HCT116 (cell line): ENCODE results near the gene LIN7C. TPM values are rescaled to one million over a fixed set of nuclear protein-coding genes. Genes with fewer than 3 reads are reported as not detected.

Source experiments
- ATAC-seq: fragments of 200-7000 bp; cut with Tn5 transposase; 2 replicates; pipeline ENCODE4 v1.9.1; 2020; ENCODE audit warnings: mild to moderate bottlenecking, moderate library complexity
- BruUV-seq: library from RNA; stranded (reverse); fragments of 400-500 nt; replicated peaks from 2 replicates; lab custom pipeline; 2021; lab: Mats Ljungman, UMichigan
- CTCF ChIA-PET: fragments of 300-600 bp; sonication (Branson Sonifier 250); formaldehyde crosslinking; loops from one replicate; lab custom pipeline; 2021; ENCODE audit warnings: antibody characterized with exemption; lab: Charles Lee
- POLR2A ChIA-PET: fragments of 300-600, 350-600 bp; sonication (Branson Sonifier 250); formaldehyde crosslinking; loops from one replicate; lab custom pipeline; 2021; ENCODE audit warnings: antibody characterized with exemption; lab: Charles Lee
- RAD21 ChIA-PET, 2 experiments: fragments of 300-600 bp; sonication (Branson Sonifier 250); formaldehyde crosslinking; loops; one replicate each; lab custom pipeline; 2023; ENCODE audit warnings: low total read pairs in 2 of 2; ENCODE audit not compliant: uncharacterized antibody in 2 of 2, unreplicated experiment in 2 of 2, low non-redundant PET in 1 of 2; lab: Charles Lee
- DNase-seq: peaks from one replicate; pipeline ENCODE4 v3.0.0-alpha.2; 2010; ENCODE audit warnings: low read depth, low spot score
- H2AFZ ChIP-seq: fragments of 200-600 bp; shearing (Covaris generic), sonication (generic); 2 replicates; pipeline ENCODE4 v1.6.1; 2017; ENCODE audit warnings: low read depth, mixed run types, mixed read lengths, antibody characterized with exemption, low read length; ENCODE audit not compliant: poor library complexity, severe bottlenecking
- H3K27ac ChIP-seq: 2 replicates; pipeline ENCODE4 v1.5.1; 2012; ENCODE audit warnings: low read depth, low read length
- H3K27me3 ChIP-seq: fragments of 200-600 bp; sonication (generic); 2 replicates; pipeline ENCODE4 v1.6.1; 2016; ENCODE audit warnings: mixed run types, low read length, mixed read lengths; ENCODE audit not compliant: insufficient read depth
- H3K36me3 ChIP-seq, 2 experiments: fragments of 200-500 bp in 1 of 2; fragments of 200-600 bp in 1 of 2; sonication (Bioruptor generic) in 1 of 2; sonication (generic) in 1 of 2; 2 replicates each; pipeline versions ENCODE4 v1.5.1 to v1.6.1; 2014 to 2016; ENCODE audit warnings: low read length in 2 of 2, inconsistent platforms in 1 of 2, mixed read lengths in 1 of 2, mixed run types in 1 of 2; ENCODE audit not compliant: insufficient read depth in 2 of 2, control insufficient read depth in 1 of 2
- H3K4me1 ChIP-seq, 2 experiments: fragments of 200-600 bp in 1 of 2; sonication (generic) in 1 of 2; 2 replicates each; pipeline versions ENCODE4 v1.5.1 to v1.6.1; 2012 to 2017; ENCODE audit warnings: low read length in 2 of 2, inconsistent platforms in 1 of 2, mild to moderate bottlenecking in 1 of 2, mixed read lengths in 1 of 2, mixed run types in 1 of 2, moderate library complexity in 1 of 2; ENCODE audit not compliant: insufficient read depth in 2 of 2, control insufficient read depth in 1 of 2
- H3K4me2 ChIP-seq: fragments of 200-600 bp; sonication (generic); 2 replicates; pipeline ENCODE4 v1.6.1; 2017; ENCODE audit warnings: mixed run types, low read length, mixed read lengths
- H3K4me3 ChIP-seq, 2 experiments: fragments of 200-600 bp in 1 of 2; sonication (generic) in 1 of 2; replicated peaks in 1 of 2; 2 replicates each; pipeline ENCODE4 v1.5.1; 2011 to 2016; ENCODE audit warnings: low read length in 2 of 2, control low read depth in 1 of 2, low read depth in 1 of 2, mild to moderate bottlenecking in 1 of 2, mixed read lengths in 1 of 2, mixed run types in 1 of 2
- H3K79me2 ChIP-seq: fragments of 200-600 bp; sonication (generic); 2 replicates; pipeline ENCODE4 v1.6.1; 2017; ENCODE audit warnings: mild to moderate bottlenecking, mixed run types, low read length, moderate library complexity, mixed read lengths; ENCODE audit not compliant: insufficient read depth
- H3K9ac ChIP-seq: fragments of 200-600 bp; sonication (generic); 2 replicates; pipeline ENCODE4 v1.6.1; 2016; ENCODE audit warnings: low read length, mixed read lengths
- H3K9me2 ChIP-seq: fragments of 200-600 bp; sonication (generic), shearing (Covaris generic); 2 replicates; pipeline ENCODE4 v1.6.1; 2017; ENCODE audit warnings: mixed run types, mild to moderate bottlenecking, moderate library complexity; ENCODE audit not compliant: insufficient read depth
- H3K9me3 ChIP-seq, 2 experiments: fragments of 200-500 bp in 1 of 2; fragments of 200-600 bp in 1 of 2; sonication (Bioruptor generic) in 1 of 2; sonication (generic) in 1 of 2; 2 replicates each; pipeline ENCODE4 v1.6.1; 2014 to 2017; ENCODE audit warnings: low read length in 2 of 2, mixed read lengths in 2 of 2, inconsistent platforms in 1 of 2, low read depth in 1 of 2, mild to moderate bottlenecking in 1 of 2, mixed run types in 1 of 2, moderate library complexity in 1 of 2; ENCODE audit not compliant: control insufficient read depth in 1 of 2, insufficient read depth in 1 of 2
- H4K20me1 ChIP-seq: fragments of 200-600 bp; sonication (generic), shearing (Covaris generic); 2 replicates; pipeline ENCODE4 v1.6.1; 2017; ENCODE audit warnings: mixed run types, mild to moderate bottlenecking, moderate library complexity; ENCODE audit not compliant: insufficient read depth
- CBX3 ChIP-seq: IDR thresholded peaks from 2 replicates; pipeline ENCODE4 v1.6.1; 2012; ENCODE audit warnings: low read depth
- CEBPB ChIP-seq: IDR thresholded peaks from 2 replicates; pipeline ENCODE4 v1.6.1; 2012; ENCODE audit warnings: low read depth
- EGR1 ChIP-seq: IDR thresholded peaks from 2 replicates; pipeline ENCODE4 v1.6.1; 2012; ENCODE audit warnings: low read depth
- ELF1 ChIP-seq: IDR thresholded peaks from 2 replicates; pipeline ENCODE4 v1.6.1; 2012; ENCODE audit warnings: low read depth, borderline replicate concordance
- EZH2 ChIP-seq: fragments of 200-600 bp; sonication (generic); IDR thresholded peaks from 2 replicates; pipeline ENCODE4 v1.6.1; 2017; ENCODE audit warnings: antibody characterized with exemption, mixed run types
- EZH2phosphoT487 ChIP-seq: fragments of 200-600 bp; IDR thresholded peaks from 2 replicates; pipeline ENCODE4 v1.6.1; 2018; ENCODE audit warnings: antibody characterized with exemption, borderline replicate concordance
- FOSL1 ChIP-seq: IDR thresholded peaks from 2 replicates; pipeline ENCODE4 v1.6.1; 2012; ENCODE audit warnings: low read depth
- RAD21 ChIP-seq: IDR thresholded peaks from 2 replicates; pipeline ENCODE4 v1.6.1; 2012; ENCODE audit warnings: low read depth, mild to moderate bottlenecking
- SIN3A ChIP-seq: IDR thresholded peaks from 2 replicates; pipeline ENCODE4 v1.6.1; 2012; ENCODE audit warnings: low read depth
- TCF7L2 ChIP-seq: IDR thresholded peaks from 2 replicates; pipeline ENCODE4 v1.7.0; 2011; ENCODE audit warnings: borderline replicate concordance, inconsistent platforms; ENCODE audit not compliant: insufficient read depth, insufficient read length; ENCODE audit errors: extremely low read depth
- YY1 ChIP-seq: IDR thresholded peaks from 2 replicates; pipeline ENCODE4 v1.6.1; 2011; ENCODE audit warnings: low read length, low read depth, moderate library complexity, mild to moderate bottlenecking; ENCODE audit not compliant: insufficient replicate concordance; ENCODE audit errors: extremely low read depth
- ZFX ChIP-seq: fragments of 450-650 bp; IDR thresholded peaks from 2 replicates; pipeline ENCODE4 v1.6.1; 2017
- intact Hi-C: fragments of 100-400 bp; cut with micrococcal nuclease; formaldehyde crosslinking; loops from 2 replicates; pipeline ENCODE4 v1.10.0; 2022
- total RNA-seq: library from RNA; stranded (reverse); gene quantifications from one replicate; pipeline ENCODE4 v1.2.1, GENCODE V29; 2021; ENCODE audit not compliant: unreplicated experiment
- TF ChIP-seq, protein P1 (sequence below): IDR thresholded peaks from 2 replicates; pipeline ENCODE4 v1.6.1; 2012; ENCODE audit warnings: low read depth
- TF ChIP-seq, protein P2 (sequence below): IDR thresholded peaks from 2 replicates; pipeline ENCODE4 v1.6.1; 2011; ENCODE audit warnings: mild to moderate bottlenecking, low read length, moderate library complexity; ENCODE audit not compliant: insufficient replicate concordance; ENCODE audit errors: extremely low read depth
- TF ChIP-seq, protein P3 (sequence below): IDR thresholded peaks from 2 replicates; pipeline ENCODE4 v1.6.1; 2012

LIN7C gene
- total RNA-seq, 1 experiment from 2014 or later = 48.2 TPM

DNA sequence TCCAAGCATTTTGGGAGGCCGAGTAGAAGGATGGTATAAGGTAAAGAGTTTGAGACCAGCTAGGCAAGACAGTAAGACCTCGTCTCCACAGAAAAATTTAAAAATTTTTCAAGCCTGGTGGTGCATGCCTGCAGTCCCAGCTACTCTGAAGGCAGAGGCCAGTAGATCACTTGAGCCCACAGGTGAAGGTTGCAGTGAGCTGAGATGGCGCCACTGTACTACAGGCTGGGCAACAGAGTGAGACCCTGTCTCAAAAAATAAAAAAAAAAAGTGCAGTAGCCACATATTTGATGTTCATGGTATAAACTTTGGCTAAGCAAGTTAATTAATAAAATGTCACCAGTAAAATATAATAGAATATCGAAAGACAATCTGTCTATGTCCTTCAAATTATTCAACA lies 60.9 kb downstream of the LIN7C start:
- ATAC-seq = no peak
- no TSS peak for BruUV-seq
- no peak overlapping the region for H3K9ac ChIP-seq
- DNase-seq = no peak
- no peaks in the 10 kb centered on the region for H3K79me2 ChIP-seq
- intact Hi-C loops = no loop called here
- no peaks in the 10 kb centered on the region for H3K4me1 ChIP-seq
- H3K27me3 ChIP-seq = no peaks in the 10 kb centered on the region
- H3K9me3 ChIP-seq = no peaks in the 10 kb centered on the region
- H3K36me3 ChIP-seq = no peaks in the 10 kb centered on the region
- no peak overlapping the region for H3K4me3 ChIP-seq
- H3K9me2 ChIP-seq = no peaks in the 10 kb centered on the region
- H4K20me1 ChIP-seq = no peaks in the 10 kb centered on the region
- ChIA-PET POLR2A (no interaction called here), CTCF (no interaction called here), RAD21 (no interaction called here)
- H3K4me2 ChIP-seq = no peak overlapping the region
- H2AFZ ChIP-seq = no peak overlapping the region
- no peak overlapping the region for H3K27ac ChIP-seq
- TF ChIP-seq YY1 = no peak
- no peak for TF ChIP-seq CEBPB
- TF ChIP-seq, protein P1, sequence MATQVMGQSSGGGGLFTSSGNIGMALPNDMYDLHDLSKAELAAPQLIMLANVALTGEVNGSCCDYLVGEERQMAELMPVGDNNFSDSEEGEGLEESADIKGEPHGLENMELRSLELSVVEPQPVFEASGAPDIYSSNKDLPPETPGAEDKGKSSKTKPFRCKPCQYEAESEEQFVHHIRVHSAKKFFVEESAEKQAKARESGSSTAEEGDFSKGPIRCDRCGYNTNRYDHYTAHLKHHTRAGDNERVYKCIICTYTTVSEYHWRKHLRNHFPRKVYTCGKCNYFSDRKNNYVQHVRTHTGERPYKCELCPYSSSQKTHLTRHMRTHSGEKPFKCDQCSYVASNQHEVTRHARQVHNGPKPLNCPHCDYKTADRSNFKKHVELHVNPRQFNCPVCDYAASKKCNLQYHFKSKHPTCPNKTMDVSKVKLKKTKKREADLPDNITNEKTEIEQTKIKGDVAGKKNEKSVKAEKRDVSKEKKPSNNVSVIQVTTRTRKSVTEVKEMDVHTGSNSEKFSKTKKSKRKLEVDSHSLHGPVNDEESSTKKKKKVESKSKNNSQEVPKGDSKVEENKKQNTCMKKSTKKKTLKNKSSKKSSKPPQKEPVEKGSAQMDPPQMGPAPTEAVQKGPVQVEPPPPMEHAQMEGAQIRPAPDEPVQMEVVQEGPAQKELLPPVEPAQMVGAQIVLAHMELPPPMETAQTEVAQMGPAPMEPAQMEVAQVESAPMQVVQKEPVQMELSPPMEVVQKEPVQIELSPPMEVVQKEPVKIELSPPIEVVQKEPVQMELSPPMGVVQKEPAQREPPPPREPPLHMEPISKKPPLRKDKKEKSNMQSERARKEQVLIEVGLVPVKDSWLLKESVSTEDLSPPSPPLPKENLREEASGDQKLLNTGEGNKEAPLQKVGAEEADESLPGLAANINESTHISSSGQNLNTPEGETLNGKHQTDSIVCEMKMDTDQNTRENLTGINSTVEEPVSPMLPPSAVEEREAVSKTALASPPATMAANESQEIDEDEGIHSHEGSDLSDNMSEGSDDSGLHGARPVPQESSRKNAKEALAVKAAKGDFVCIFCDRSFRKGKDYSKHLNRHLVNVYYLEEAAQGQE = no peak
- no peak for TF ChIP-seq RAD21
- TF ChIP-seq FOSL1 = no peak
- no peak for TF ChIP-seq EGR1
- TF ChIP-seq ZFX = no peak
- no peak for TF ChIP-seq ELF1
- TF ChIP-seq, protein P2, sequence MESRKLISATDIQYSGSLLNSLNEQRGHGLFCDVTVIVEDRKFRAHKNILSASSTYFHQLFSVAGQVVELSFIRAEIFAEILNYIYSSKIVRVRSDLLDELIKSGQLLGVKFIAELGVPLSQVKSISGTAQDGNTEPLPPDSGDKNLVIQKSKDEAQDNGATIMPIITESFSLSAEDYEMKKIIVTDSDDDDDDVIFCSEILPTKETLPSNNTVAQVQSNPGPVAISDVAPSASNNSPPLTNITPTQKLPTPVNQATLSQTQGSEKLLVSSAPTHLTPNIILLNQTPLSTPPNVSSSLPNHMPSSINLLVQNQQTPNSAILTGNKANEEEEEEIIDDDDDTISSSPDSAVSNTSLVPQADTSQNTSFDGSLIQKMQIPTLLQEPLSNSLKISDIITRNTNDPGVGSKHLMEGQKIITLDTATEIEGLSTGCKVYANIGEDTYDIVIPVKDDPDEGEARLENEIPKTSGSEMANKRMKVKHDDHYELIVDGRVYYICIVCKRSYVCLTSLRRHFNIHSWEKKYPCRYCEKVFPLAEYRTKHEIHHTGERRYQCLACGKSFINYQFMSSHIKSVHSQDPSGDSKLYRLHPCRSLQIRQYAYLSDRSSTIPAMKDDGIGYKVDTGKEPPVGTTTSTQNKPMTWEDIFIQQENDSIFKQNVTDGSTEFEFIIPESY = no peak
- TF ChIP-seq, protein P3, sequence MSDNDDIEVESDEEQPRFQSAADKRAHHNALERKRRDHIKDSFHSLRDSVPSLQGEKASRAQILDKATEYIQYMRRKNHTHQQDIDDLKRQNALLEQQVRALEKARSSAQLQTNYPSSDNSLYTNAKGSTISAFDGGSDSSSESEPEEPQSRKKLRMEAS = no peak
- TF ChIP-seq CBX3 = no peak
- no peak for TF ChIP-seq TCF7L2
- no peak for TF ChIP-seq EZH2phosphoT487
- no peak for TF ChIP-seq EZH2
- no peak for TF ChIP-seq SIN3A
